HFF-Myc (cell line): ENCODE results near the gene PCDHGA8.

Experiments
- DNase-seq: peaks from one replicate; pipeline ENCODE4 v3.0.0-alpha.2; 2011; ENCODE audit warnings: low read depth; ENCODE audit errors: extremely low read depth
- H3K4me3 ChIP-seq: replicated peaks from 2 replicates; pipeline ENCODE4 v1.5.1; 2011; ENCODE audit warnings: low read depth, mild to moderate bottlenecking, control low read depth, low read length
- CTCF ChIP-seq: IDR thresholded peaks from 2 replicates; pipeline ENCODE4 v1.5.1; 2012; ENCODE audit warnings: mild to moderate bottlenecking, low read depth, low read length, control low read depth; ENCODE audit errors: missing control alignments

The PCDHGA8 gene

GRCh38 chr5:141434006-141434405, 41.6 kb downstream of the PCDHGA8 start:
- no peak for DNase-seq
- no peak overlapping the region for H3K4me3 ChIP-seq
- TF ChIP-seq CTCF = no peak

- no peak for DNase-seq
- TF ChIP-seq CTCF = no peak
These were observed 44.8 kb downstream of the PCDHGA8 start for GRCh38 chr5:141437221-141437620.

GRCh38 chr5:141439411-141440141, 47.1 kb downstream of the PCDHGA8 start:
- no peak overlapping the region for H3K4me3 ChIP-seq
- TF ChIP-seq CTCF = no peak
- no peak for DNase-seq

More at GRCh38 chr5:141437221-141437620, 44.8 kb downstream of the PCDHGA8 start:
- H3K4me3 ChIP-seq = no peak overlapping the region

- no peak overlapping the region for H3K4me3 ChIP-seq
- no peak for DNase-seq
- TF ChIP-seq CTCF = no peak
These were observed 47.9 kb downstream of the PCDHGA8 start for GRCh38 chr5:141440341-141440740.

GRCh38 chr5:141441571-141442170, 49.2 kb downstream of the PCDHGA8 start:
- TF ChIP-seq CTCF = no peak
- DNase-seq = no peak

More at GRCh38 chr5:141441571-141442170, 49.2 kb downstream of the PCDHGA8 start:
- H3K4me3 ChIP-seq = no peak overlapping the region
